Measurements from ENCODE around the gene ABI3BP.

DNA sequence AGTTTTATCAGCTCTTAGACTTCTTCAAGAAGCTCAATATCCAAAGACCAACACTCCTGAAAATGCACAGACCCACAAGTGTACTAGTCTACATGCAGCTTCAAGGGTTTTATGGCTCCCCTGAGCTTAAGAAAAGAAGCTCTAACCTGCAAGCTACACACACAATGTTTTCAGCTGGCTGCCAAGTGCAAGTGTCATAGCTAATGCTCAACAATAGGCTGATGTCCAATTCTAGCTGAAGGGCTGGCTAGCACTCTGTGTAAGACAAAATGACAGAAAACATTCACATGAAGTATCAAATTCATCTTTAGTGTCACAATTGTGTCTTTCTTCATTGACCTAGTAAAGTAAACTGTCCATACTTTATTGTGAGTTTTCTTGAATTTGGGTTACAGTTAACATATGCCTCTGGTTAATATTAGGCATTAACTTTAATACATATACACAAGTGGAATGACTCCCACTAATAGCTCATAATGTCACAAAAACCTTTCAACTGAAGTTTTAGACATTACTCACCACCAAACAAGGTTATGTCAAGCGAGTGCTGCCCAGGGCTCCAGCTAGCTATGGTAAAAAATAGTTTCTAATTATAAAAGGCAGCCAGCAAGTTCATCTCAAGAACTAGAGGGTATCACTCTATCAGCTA, 15.1 kb downstream of the ABI3BP start:
- TF ChIP-seq, protein P1, sequence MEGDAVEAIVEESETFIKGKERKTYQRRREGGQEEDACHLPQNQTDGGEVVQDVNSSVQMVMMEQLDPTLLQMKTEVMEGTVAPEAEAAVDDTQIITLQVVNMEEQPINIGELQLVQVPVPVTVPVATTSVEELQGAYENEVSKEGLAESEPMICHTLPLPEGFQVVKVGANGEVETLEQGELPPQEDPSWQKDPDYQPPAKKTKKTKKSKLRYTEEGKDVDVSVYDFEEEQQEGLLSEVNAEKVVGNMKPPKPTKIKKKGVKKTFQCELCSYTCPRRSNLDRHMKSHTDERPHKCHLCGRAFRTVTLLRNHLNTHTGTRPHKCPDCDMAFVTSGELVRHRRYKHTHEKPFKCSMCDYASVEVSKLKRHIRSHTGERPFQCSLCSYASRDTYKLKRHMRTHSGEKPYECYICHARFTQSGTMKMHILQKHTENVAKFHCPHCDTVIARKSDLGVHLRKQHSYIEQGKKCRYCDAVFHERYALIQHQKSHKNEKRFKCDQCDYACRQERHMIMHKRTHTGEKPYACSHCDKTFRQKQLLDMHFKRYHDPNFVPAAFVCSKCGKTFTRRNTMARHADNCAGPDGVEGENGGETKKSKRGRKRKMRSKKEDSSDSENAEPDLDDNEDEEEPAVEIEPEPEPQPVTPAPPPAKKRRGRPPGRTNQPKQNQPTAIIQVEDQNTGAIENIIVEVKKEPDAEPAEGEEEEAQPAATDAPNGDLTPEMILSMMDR (conservative IDR thresholded peaks at IDR 0.05; ENCODE audit: low read depth in 2 of 2) = no peak
- TF ChIP-seq CREB1 (CRISPR knock-in tag; IDR thresholded peaks at IDR 0.05; ENCODE audit: low read depth) (no peak), REST (IDR thresholded peaks at IDR 0.05; ENCODE audit: unreplicated experiment) (no peak), EZH2 (IDR thresholded peaks at IDR 0.05; ENCODE audit: low read depth, unreplicated experiment) (no peak), EZH2phosphoT487 (IDR thresholded peaks at IDR 0.05; ENCODE audit: unreplicated experiment) (no peak), POLR2AphosphoS5 (IDR thresholded peaks at IDR 0.05; ENCODE audit: low read depth) (no peak), ZNF331 (CRISPR knock-in tag; IDR thresholded peaks at IDR 0.05; ENCODE audit: low read depth) (no peak), JUNB (IDR thresholded peaks at IDR 0.05; ENCODE audit: unreplicated experiment) (no peak), ZNF114 (CRISPR knock-in tag; IDR thresholded peaks at IDR 0.05) (no peak), NANOG (IDR thresholded peaks at IDR 0.05; ENCODE audit: borderline replicate concordance) (no peak)
- TF ChIP-seq, protein P2, sequence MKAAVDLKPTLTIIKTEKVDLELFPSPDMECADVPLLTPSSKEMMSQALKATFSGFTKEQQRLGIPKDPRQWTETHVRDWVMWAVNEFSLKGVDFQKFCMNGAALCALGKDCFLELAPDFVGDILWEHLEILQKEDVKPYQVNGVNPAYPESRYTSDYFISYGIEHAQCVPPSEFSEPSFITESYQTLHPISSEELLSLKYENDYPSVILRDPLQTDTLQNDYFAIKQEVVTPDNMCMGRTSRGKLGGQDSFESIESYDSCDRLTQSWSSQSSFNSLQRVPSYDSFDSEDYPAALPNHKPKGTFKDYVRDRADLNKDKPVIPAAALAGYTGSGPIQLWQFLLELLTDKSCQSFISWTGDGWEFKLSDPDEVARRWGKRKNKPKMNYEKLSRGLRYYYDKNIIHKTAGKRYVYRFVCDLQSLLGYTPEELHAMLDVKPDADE (IDR thresholded peaks at IDR 0.05) = no peak
- TF ChIP-seq, protein P3, sequence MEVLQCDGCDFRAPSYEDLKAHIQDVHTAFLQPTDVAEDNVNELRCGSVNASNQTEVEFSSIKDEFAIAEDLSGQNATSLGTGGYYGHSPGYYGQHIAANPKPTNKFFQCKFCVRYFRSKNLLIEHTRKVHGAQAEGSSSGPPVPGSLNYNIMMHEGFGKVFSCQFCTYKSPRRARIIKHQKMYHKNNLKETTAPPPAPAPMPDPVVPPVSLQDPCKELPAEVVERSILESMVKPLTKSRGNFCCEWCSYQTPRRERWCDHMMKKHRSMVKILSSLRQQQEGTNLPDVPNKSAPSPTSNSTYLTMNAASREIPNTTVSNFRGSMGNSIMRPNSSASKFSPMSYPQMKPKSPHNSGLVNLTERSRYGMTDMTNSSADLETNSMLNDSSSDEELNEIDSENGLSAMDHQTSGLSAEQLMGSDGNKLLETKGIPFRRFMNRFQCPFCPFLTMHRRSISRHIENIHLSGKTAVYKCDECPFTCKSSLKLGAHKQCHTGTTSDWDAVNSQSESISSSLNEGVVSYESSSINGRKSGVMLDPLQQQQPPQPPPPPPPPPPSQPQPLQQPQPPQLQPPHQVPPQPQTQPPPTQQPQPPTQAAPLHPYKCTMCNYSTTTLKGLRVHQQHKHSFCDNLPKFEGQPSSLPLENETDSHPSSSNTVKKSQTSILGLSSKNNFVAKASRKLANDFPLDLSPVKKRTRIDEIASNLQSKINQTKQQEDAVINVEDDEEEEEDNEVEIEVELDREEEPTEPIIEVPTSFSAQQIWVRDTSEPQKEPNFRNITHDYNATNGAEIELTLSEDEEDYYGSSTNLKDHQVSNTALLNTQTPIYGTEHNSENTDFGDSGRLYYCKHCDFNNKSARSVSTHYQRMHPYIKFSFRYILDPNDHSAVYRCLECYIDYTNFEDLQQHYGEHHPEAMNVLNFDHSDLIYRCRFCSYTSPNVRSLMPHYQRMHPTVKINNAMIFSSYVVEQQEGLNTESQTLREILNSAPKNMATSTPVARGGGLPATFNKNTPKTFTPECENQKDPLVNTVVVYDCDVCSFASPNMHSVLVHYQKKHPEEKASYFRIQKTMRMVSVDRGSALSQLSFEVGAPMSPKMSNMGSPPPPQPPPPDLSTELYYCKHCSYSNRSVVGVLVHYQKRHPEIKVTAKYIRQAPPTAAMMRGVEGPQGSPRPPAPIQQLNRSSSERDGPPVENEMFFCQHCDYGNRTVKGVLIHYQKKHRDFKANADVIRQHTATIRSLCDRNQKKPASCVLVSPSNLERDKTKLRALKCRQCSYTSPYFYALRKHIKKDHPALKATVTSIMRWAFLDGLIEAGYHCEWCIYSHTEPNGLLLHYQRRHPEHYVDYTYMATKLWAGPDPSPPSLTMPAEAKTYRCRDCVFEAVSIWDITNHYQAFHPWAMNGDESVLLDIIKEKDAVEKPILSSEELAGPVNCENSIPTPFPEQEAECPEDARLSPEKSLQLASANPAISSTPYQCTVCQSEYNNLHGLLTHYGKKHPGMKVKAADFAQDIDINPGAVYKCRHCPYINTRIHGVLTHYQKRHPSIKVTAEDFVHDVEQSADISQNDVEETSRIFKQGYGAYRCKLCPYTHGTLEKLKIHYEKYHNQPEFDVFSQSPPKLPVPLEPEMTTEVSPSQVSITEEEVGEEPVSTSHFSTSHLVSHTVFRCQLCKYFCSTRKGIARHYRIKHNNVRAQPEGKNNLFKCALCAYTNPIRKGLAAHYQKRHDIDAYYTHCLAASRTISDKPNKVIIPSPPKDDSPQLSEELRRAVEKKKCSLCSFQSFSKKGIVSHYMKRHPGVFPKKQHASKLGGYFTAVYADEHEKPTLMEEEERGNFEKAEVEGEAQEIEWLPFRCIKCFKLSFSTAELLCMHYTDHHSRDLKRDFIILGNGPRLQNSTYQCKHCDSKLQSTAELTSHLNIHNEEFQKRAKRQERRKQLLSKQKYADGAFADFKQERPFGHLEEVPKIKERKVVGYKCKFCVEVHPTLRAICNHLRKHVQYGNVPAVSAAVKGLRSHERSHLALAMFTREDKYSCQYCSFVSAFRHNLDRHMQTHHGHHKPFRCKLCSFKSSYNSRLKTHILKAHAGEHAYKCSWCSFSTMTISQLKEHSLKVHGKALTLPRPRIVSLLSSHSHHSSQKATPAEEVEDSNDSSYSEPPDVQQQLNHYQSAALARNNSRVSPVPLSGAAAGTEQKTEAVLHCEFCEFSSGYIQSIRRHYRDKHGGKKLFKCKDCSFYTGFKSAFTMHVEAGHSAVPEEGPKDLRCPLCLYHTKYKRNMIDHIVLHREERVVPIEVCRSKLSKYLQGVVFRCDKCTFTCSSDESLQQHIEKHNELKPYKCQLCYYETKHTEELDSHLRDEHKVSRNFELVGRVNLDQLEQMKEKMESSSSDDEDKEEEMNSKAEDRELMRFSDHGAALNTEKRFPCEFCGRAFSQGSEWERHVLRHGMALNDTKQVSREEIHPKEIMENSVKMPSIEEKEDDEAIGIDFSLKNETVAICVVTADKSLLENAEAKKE (CRISPR knock-in tag; IDR thresholded peaks at IDR 0.05) = no peak

Data from GM23338 (cell line).